ENCODE measurements around the gene PRSS27.

- TF ChIP-seq CTCF (IDR thresholded peaks at IDR 0.05) (no peak), POLR2A (IDR thresholded peaks at IDR 0.05) (no peak)
These were observed 33.7 kb upstream of the PRSS27 start for GRCh38 chr16:2753733-2754020.

Measured in Peyer's patch (tissue), 4 donors.